GM12801 (cell line): ENCODE measurements around the gene AMH.

Source experiments
- CTCF ChIP-seq: IDR thresholded peaks from one replicate; pipeline ENCODE4 v1.5.1; 2011; ENCODE audit warnings: control low read depth; ENCODE audit not compliant: insufficient read length; ENCODE audit errors: extremely low read depth

AMH gene

DNA sequence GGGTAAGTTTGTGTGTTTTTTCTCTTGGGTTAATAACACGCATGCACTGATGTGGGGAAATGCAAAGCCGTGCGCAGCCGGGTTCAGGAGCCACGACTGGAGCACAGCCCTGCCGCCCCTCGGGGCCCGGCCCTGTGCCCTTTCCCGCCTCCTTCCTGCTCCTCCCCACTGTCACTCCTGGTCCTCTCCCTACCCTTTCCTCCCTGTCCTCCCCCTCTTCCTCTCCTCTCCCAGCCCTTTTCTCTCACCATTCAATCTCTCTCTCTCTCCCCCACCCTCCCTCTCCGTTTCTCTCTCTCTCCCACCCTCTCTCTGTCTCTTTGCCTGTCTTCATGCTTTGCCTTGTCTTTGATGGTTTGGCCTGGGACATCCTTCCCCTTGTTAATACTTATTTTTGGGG lies 40.1 kb upstream of the AMH start:
- TF ChIP-seq CTCF = no peak

DNA sequence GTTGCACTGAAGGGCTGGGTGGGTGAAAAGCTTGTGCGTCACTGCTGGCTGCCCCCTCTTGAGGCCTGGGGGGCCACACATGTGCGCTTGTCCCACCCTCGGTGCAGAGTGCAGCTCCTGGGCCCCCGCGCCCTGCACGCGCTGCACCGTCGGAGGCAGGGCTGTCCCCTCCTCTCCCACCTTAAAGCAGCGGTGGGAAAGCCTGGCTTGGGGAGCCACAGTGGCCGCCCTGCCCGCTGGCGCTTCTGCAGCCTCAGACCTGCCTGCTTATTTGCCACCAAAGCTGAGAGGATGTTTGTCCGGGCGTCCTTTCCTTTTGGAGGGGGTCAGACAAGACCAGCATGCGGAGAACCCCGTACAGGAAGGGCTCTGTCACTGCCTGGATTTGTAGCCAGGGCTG lies 39.7 kb upstream of the AMH start:
- no peak for TF ChIP-seq CTCF

DNA sequence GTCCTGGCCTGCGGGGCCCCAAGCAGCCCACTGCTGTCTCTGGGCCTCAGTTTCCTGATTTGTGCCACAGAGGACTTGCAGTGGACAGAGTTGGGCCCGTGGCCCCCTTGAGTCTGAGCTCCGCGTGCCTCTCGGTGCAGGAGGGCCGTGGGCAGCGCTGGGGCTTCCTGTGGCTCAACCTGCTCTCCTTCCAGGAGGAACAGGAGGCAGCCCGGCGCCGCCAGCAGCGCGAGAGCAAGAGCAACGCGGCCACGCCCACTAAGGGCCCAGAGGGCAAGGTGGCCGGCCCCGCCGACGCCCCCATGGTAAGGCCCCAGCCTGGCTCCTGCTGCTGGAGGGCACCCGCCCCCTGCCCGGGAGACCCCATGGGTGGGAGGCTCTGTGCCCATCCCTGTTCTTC lies 38.9 kb upstream of the AMH start:
- TF ChIP-seq CTCF = no peak

DNA sequence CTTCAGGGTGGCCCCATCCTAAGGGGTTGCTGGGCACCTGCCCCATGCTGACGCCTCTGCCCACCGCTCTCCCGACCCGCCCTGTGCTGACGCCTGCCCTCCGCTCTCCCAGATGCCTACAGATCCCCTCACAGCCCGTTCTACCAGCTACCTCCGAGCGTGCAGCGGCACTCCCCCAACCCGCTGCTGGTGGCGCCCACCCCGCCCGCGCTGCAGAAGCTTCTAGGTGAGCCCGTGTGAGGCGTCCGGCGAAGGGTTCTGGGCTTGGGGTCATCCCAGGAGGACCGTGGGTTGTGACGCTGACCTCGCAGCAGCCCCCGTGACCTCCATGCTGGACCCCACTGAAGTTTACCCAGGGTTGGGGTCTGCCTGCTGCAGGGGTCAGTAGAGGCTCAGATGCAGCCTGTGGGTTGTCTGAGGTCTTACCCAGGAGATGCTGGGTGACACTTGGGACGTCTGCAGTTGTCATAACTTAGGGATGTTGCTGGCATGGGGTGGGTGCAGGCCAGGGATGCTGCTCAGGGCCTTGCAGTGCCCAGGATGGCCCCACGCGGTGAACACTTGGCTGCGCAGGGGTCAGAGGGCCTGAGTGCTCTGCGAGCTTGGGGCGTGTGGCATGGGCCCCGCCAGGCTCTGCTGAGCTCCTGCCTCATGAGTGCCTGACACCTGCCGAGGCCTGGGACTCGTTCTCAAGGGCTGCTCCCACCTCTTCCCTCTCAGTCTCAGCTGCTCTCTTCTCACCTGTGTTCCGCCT lies 38.0 kb upstream of the AMH start:
- TF ChIP-seq CTCF = no peak

GRCh38 chr19:2212861-2213711 lies 36.0 kb upstream of the AMH start:
- no peak for TF ChIP-seq CTCF

GRCh38 chr19:2213799-2214198 lies 35.3 kb upstream of the AMH start:
- TF ChIP-seq CTCF = no peak

DNA sequence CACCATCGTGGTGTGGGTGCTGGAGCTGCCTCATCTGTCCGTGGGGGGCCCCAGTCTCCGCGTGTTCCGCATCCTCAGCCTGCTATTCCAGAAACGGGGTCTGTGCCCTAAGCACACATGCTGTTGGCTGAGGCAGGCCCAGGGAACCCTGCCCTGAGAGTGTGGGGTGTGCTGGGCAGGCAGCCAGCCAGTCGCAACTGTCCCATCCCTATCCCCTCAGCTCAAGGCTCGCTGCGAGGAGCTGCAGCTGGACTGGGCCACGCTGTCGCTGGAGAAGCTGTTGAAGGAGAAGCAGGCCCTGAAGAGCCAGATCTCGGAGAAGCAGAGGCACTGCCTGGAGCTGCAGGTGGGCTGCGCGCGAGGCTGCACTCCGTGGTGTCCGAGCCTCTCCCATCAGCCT lies 34.9 kb upstream of the AMH start:
- TF ChIP-seq CTCF = no peak
